Smooth muscle cell (in vitro differentiated cells): Measurements from ENCODE around the gene POU2AF3. TPM values are rescaled to one million over a fixed set of nuclear protein-coding genes. Genes with fewer than 3 reads are reported as not detected.

Experiments
- DNase-seq: peaks from one replicate; lab custom pipeline; 2025; ENCODE audit not compliant: unreplicated experiment; lab: John Stamatoyannopoulos, UW
- H2AFZ ChIP-seq: fragments of 200-600 bp; sonication (generic); 2 replicates; pipeline ENCODE4 v1.6.0; 2016; ENCODE audit warnings: antibody characterized with exemption, low read depth, mild to moderate bottlenecking
- H3F3A ChIP-seq: fragments of 200-600 bp; sonication (generic); 2 replicates; pipeline ENCODE4 v1.6.0; 2017; ENCODE audit warnings: antibody characterized with exemption, low read depth
- H3K27ac ChIP-seq: fragments of 200-600 bp; sonication (generic); 2 replicates; pipeline ENCODE4 v1.5.1; 2016; ENCODE audit warnings: low read depth, mild to moderate bottlenecking
- H3K27me3 ChIP-seq: fragments of 200-600 bp; sonication (generic); 2 replicates; pipeline ENCODE4 v1.6.1; 2016; ENCODE audit warnings: low read depth, mild to moderate bottlenecking
- H3K36me3 ChIP-seq: fragments of 200-600 bp; sonication (generic); 2 replicates; pipeline ENCODE4 v1.5.1; 2016; ENCODE audit warnings: low read depth
- H3K4me1 ChIP-seq: fragments of 200-600 bp; sonication (generic); 2 replicates; pipeline ENCODE4 v1.5.1; 2016; ENCODE audit warnings: low read depth
- H3K4me2 ChIP-seq: fragments of 200-600 bp; sonication (generic); 2 replicates; pipeline ENCODE4 v1.6.0; 2016; ENCODE audit warnings: mild to moderate bottlenecking
- H3K4me3 ChIP-seq: fragments of 200-600 bp; sonication (generic); 2 replicates; pipeline ENCODE4 v1.5.1; 2016; ENCODE audit warnings: mild to moderate bottlenecking
- H3K79me2 ChIP-seq: fragments of 200-600 bp; sonication (generic); 2 replicates; pipeline ENCODE4 v1.6.0; 2016; ENCODE audit warnings: low read depth, mild to moderate bottlenecking
- H3K9ac ChIP-seq: fragments of 200-600 bp; sonication (generic); 2 replicates; pipeline ENCODE4 v1.6.0; 2016; ENCODE audit warnings: low read depth
- H3K9me3 ChIP-seq: fragments of 200-600 bp; sonication (generic); replicated peaks from 2 replicates; pipeline ENCODE4 v1.5.1; 2016; ENCODE audit warnings: low read depth
- H4K20me1 ChIP-seq: fragments of 200-600 bp; sonication (generic); 2 replicates; pipeline ENCODE4 v1.6.0; 2016; ENCODE audit warnings: low read depth
- WGBS: methylation state at CpG from one replicate; pipeline ENCODE4 v1.1.7; 2016; ENCODE audit warnings: low lambda C conversion rate; 5-methylcytosine and 5-hydroxymethylcytosine counted together
- polyA plus RNA-seq: library from polyadenylated mRNA; unstranded; fragments of >200 nt; fragmentation: Nextera tagmentation; extraction: Ambion mirVana; gene quantifications from 2 replicates; pipeline ENCODE4 v1.2.1, GENCODE V29; 2016
- total RNA-seq: library from RNA; depleted of rRNA; stranded (reverse); fragments of >200 nt; gene quantifications from 2 replicates; pipeline ENCODE4 v1.2.3, GENCODE V29; 2014
- TF ChIP-seq, protein P1 (sequence below): fragments of 200-600 bp; sonication (generic); IDR thresholded peaks from 2 replicates; pipeline ENCODE4 v1.5.1; 2017; ENCODE audit warnings: borderline replicate concordance, mild to moderate bottlenecking, antibody characterized with exemption; ENCODE audit not compliant: insufficient read depth, poor library complexity, severe bottlenecking

Gene POU2AF3
- total and polyA plus RNA-seq, 2 experiments from 2014 or later = not detected

DNA sequence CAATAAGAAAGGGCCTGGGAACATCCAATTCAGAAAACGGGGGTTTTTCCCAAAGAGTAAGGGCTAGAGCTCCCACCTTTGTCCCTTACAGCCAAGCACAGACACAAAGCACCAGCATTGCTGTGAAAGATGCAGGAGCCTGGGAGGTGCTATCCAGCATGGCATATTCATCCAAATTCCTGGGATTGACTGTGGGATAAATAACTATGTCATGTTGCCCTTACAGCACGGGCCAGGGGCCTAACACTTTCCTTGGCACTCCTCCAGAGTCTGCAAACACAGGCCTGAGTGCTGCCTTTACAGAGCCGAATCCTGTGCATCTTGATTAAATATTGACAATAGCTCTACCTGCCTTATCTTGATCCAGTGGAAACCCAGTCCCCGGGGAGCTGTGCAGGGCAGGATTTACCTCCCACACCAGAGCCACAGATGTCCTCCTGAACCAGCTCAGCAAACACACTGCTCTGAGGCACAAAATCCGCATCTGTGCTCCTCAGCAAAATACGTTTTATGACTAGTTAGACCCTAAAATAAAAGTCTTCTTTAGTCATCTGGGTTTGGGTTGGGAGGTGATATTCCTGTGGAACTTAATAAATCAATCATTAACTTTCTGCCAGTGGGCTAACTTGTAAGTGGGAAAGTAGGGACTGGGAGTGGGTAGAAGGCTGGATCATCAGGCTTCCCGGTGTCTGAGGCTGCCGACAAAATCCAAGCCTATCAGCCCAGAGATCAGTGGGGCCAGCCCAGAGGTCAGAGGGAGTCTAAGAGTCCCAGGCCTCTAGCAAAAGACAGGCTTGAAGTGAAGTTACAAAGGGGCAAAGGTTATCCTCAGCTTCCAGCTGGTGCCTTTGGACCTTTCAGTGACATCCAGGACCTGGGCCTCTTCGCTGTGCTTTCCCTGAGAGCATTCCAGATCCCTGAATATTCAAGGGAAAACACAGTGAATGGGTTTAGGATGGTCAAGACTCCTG lies 36.5 kb downstream of the POU2AF3 start:
- WGBS = 54% methylated on average over 9 of the region's 9 CpGs
- peaks cover 2% of the 10 kb centered on the region for H3K36me3 ChIP-seq
- TF ChIP-seq, protein P1, sequence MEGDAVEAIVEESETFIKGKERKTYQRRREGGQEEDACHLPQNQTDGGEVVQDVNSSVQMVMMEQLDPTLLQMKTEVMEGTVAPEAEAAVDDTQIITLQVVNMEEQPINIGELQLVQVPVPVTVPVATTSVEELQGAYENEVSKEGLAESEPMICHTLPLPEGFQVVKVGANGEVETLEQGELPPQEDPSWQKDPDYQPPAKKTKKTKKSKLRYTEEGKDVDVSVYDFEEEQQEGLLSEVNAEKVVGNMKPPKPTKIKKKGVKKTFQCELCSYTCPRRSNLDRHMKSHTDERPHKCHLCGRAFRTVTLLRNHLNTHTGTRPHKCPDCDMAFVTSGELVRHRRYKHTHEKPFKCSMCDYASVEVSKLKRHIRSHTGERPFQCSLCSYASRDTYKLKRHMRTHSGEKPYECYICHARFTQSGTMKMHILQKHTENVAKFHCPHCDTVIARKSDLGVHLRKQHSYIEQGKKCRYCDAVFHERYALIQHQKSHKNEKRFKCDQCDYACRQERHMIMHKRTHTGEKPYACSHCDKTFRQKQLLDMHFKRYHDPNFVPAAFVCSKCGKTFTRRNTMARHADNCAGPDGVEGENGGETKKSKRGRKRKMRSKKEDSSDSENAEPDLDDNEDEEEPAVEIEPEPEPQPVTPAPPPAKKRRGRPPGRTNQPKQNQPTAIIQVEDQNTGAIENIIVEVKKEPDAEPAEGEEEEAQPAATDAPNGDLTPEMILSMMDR = no peak
- H3K9ac ChIP-seq = no peak overlapping the region
- H3K79me2 ChIP-seq = no peaks in the 10 kb centered on the region
- peaks cover 9% of the 10 kb centered on the region for H3K4me1 ChIP-seq
- H3K27me3 ChIP-seq = no peaks in the 10 kb centered on the region
- peaks cover 6% of the 10 kb centered on the region for H3K9me3 ChIP-seq
- no peak overlapping the region for H3K4me2 ChIP-seq
- no peak overlapping the region for H3K4me3 ChIP-seq
- H3K27ac ChIP-seq = no peak overlapping the region
- no peak for DNase-seq
- H4K20me1 ChIP-seq = no peaks in the 10 kb centered on the region
- no peaks in the 10 kb centered on the region for H3F3A ChIP-seq
- H2AFZ ChIP-seq = no peak overlapping the region

DNA sequence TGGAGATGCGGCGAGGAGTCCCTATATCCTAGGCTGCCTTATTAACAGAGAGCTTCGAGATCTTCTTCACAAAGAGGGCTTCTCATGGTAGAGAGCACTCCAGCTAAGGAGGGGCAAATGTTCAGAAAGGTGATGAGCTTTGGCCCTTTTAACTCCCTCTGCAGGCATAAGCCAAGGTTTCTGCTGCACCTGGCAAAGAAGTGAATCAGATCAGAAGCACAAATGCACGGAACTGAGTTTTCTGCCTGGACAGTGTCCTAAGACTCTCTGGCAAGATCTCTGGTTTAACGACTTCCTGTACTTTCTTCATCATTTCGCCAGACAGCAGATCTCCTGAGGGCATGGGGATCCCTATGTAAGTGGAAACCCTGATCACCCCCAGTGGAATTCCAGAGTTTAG lies 37.2 kb downstream of the POU2AF3 start:
- 61% methylated on average over 6 of the region's 6 CpGs for WGBS
- peaks cover 9% of the 10 kb centered on the region for H3K4me1 ChIP-seq
- no peaks in the 10 kb centered on the region for H3F3A ChIP-seq
- no peak overlapping the region for H3K27ac ChIP-seq
- H3K36me3 ChIP-seq = peaks cover 2% of the 10 kb centered on the region
- H2AFZ ChIP-seq = no peak overlapping the region
- TF ChIP-seq, protein P1 = no peak
- DNase-seq = no peak
- H3K4me3 ChIP-seq = no peak overlapping the region
- H4K20me1 ChIP-seq = no peaks in the 10 kb centered on the region
- H3K9ac ChIP-seq = no peak overlapping the region
- no peak overlapping the region for H3K4me2 ChIP-seq
- no peaks in the 10 kb centered on the region for H3K27me3 ChIP-seq
- peaks cover 13% of the 10 kb centered on the region for H3K9me3 ChIP-seq
- H3K79me2 ChIP-seq = no peaks in the 10 kb centered on the region

DNA sequence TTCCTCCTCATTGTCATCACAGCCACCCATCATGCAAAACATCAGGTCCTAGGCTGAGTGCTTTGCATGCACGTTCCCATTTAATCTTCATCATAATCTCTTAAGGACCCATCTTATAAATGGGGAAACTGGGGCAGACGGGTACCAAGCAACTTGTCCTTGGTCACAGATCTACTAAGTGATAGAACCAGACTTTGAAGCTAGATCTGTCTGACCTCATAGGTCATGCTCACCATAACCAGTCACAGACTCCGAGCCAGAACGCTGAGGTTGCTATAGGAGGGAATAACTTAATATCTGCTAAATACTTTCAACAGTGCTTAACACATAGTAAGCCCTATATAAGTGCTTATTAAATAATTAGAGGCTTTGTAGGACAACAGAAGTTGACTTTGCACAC lies 37.7 kb downstream of the POU2AF3 start:
- Histone ChIP-seq H3K79me2 (no peaks in the 10 kb centered on the region), H3K9ac (no peak overlapping the region), H2AFZ (no peak overlapping the region), H3K9me3 (peaks cover 13% of the 10 kb centered on the region), H3K4me3 (no peak overlapping the region), H3K4me2 (no peak overlapping the region), H4K20me1 (no peaks in the 10 kb centered on the region), H3K4me1 (peaks cover 9% of the 10 kb centered on the region), H3K27ac (no peak overlapping the region), H3K36me3 (peaks cover 2% of the 10 kb centered on the region), H3K27me3 (no peaks in the 10 kb centered on the region), H3F3A (no peaks in the 10 kb centered on the region)
- DNase-seq = no peak
- 64% methylated on average over 4 of the region's 4 CpGs for WGBS
- TF ChIP-seq, protein P1 = no peak
